Measurements from ENCODE around the gene NME8. TPM values are rescaled to one million over a fixed set of nuclear protein-coding genes. Genes with fewer than 3 reads are reported as not detected.
"Not testable (repeated sequence)": the region's sequence is repeated elsewhere in the genome, so short reads cannot be mapped to it uniquely, and the experiment has no call there.

NME8 gene, protein sequence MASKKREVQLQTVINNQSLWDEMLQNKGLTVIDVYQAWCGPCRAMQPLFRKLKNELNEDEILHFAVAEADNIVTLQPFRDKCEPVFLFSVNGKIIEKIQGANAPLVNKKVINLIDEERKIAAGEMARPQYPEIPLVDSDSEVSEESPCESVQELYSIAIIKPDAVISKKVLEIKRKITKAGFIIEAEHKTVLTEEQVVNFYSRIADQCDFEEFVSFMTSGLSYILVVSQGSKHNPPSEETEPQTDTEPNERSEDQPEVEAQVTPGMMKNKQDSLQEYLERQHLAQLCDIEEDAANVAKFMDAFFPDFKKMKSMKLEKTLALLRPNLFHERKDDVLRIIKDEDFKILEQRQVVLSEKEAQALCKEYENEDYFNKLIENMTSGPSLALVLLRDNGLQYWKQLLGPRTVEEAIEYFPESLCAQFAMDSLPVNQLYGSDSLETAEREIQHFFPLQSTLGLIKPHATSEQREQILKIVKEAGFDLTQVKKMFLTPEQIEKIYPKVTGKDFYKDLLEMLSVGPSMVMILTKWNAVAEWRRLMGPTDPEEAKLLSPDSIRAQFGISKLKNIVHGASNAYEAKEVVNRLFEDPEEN
- total RNA-seq: under 1 TPM in 2 of 9 donors, not detected in 7; 0.36 to 0.91 TPM
- not detected for polyA plus RNA-seq
- long read RNA-seq, donor 1: 0 reads
- long read RNA-seq, donor 2: 0 reads
- long read RNA-seq, donor 3: 0 reads

- no peak within 1 kb of the TSS for H3K4me3 ChIP-seq
- 67 to 88% (median 84%) methylated on average over 7 of the region's 7 CpGs for WGBS, 4 donors
- no peaks in the 10 kb centered on the region for H3K4me1 ChIP-seq
- peaks cover 0 to 5% (median 0%) of the 10 kb centered on the region in 9 donors for H3K27me3 ChIP-seq
- TF ChIP-seq, protein P1, sequence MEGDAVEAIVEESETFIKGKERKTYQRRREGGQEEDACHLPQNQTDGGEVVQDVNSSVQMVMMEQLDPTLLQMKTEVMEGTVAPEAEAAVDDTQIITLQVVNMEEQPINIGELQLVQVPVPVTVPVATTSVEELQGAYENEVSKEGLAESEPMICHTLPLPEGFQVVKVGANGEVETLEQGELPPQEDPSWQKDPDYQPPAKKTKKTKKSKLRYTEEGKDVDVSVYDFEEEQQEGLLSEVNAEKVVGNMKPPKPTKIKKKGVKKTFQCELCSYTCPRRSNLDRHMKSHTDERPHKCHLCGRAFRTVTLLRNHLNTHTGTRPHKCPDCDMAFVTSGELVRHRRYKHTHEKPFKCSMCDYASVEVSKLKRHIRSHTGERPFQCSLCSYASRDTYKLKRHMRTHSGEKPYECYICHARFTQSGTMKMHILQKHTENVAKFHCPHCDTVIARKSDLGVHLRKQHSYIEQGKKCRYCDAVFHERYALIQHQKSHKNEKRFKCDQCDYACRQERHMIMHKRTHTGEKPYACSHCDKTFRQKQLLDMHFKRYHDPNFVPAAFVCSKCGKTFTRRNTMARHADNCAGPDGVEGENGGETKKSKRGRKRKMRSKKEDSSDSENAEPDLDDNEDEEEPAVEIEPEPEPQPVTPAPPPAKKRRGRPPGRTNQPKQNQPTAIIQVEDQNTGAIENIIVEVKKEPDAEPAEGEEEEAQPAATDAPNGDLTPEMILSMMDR (IDR thresholded peaks at IDR 0.05): no peak
- TF ChIP-seq POLR2A (IDR thresholded peaks at IDR 0.05): no peak
- ATAC-seq (no peak), DNase-seq (no peak)
- no peak within 1 kb of the TSS for H3K27ac ChIP-seq
- peaks cover 0 to 4% (median 0%) of the 10 kb centered on the region in 12 donors for H3K9me3 ChIP-seq
- intact Hi-C loops (cut with DNase I): no loop called here
- no peaks in the 10 kb centered on the region for H3K36me3 ChIP-seq
These were observed at the start of gene NME8 for GRCh38 chr7:37848297-37848696. NME8 (plus strand) TSS chr7:37848597; CDS start chr7:37850267, 1,670 bp downstream.

DNA sequence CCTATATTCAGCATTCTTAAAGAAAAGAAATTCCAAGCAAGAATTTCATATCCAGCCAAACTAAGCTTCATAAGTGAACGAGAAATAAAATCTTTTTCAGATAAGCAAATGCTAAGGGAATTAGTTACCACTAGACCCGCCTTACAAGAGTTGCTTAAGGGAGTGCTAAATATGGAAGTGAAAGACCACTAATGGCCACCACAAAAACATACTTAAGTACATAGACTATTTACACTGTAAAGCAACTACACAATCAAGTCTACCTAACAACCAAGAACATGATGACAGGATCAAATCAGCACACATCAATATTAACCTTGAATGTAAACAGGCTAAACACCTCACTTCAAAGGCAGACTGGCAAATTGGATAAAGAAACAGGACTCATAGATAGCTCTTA, 42.2 kb upstream of the NME8 start:
- TF ChIP-seq POLR2A (IDR thresholded peaks at IDR 0.05): no peak
- TF ChIP-seq, protein P1 (IDR thresholded peaks at IDR 0.05): no peak
- H3K4me3 ChIP-seq: no peak overlapping the region
- H3K9me3 ChIP-seq: peaks cover 0 to 9% (median 0%) of the 10 kb centered on the region in 12 donors
- no peak overlapping the region for H3K27ac ChIP-seq
- WGBS, 4 donors: 76 to 84% (median 79%) methylated on average over 2 of the region's 2 CpGs
- no peak for DNase-seq
- no peaks in the 10 kb centered on the region for H3K27me3 ChIP-seq
- no peaks in the 10 kb centered on the region for H3K36me3 ChIP-seq
- ATAC-seq: no peak
- H3K4me1 ChIP-seq: no peaks in the 10 kb centered on the region
- intact Hi-C loops (cut with DNase I): loop anchor here in 1 of 10 donors (10.0 kb wide), 1 partner anchor 421 kb away; no protein-coding TSS in a partner anchor

GRCh38 chr7:37812161-37812580, 36.2 kb upstream of the NME8 start:
- H3K9me3 ChIP-seq; ATAC-seq; H3K4me3 ChIP-seq; DNase-seq; H3K36me3 ChIP-seq; H3K4me1 ChIP-seq; intact Hi-C loops (cut with DNase I); H3K27me3 ChIP-seq; H3K27ac ChIP-seq: not testable (repeated sequence)
- 45 to 81% (median 67%) methylated on average over 1 of the region's 1 CpG for WGBS, 4 donors

DNA sequence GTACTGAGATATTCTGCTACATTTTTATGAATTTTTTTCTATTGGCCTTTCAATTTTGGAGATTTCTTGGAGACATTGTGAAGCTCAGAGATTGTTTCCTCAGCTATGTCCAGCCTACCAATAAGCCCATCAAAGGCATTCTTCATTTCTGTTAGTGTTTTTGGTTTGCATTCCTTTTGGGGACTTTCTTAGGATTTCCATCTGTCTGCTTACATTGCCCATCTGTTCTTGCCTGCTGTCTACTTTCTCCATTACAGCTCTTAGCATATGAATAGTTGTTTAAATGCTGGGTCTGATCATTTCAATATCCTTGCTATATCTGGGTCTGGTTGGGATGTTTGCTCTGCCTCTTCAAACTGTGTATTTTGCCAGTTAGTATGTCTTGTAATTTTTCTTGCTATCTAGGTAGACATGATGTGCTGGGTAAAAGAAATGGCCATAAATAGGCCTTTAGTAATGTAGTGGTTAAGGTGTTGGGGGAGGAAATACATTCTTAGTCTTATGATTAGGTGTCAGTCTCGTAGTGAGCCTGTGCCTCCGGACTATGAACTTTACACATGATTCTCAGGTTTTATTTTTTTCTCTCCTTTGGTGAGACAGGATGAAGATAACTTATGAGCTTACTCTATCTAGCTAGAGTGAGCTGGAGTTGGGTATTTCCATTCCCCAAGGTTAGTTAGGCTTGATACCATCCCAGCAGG, 32.6 kb upstream of the NME8 start:
- 70 to 81% (median 75%) methylated on average over 2 of the region's 2 CpGs for WGBS, 4 donors
- Histone ChIP-seq H3K4me3 (no peak overlapping the region), H3K36me3 (no peaks in the 10 kb centered on the region), H3K9me3 (peaks cover 0 to 13% (median 3%) of the 10 kb centered on the region in 12 donors), H3K4me1 (no peaks in the 10 kb centered on the region), H3K27me3 (no peaks in the 10 kb centered on the region), H3K27ac (no peak overlapping the region)
- DNase-seq (no peak), ATAC-seq (no peak)
- no peak for TF ChIP-seq POLR2A (IDR thresholded peaks at IDR 0.05)
- TF ChIP-seq, protein P1 (IDR thresholded peaks at IDR 0.05): no peak
- intact Hi-C loops (cut with DNase I): no loop called here
